SH-SY5Y (cell line): Measurements from ENCODE around the gene AOPEP.

Experiments used
- GATA2 ChIP-seq: IDR thresholded peaks from 2 replicates; pipeline ENCODE4 v1.6.1; 2011; ENCODE audit warnings: mild to moderate bottlenecking, low read depth, low read length
- GATA3 ChIP-seq: IDR thresholded peaks from 2 replicates; pipeline ENCODE4 v1.6.1; 2011; ENCODE audit warnings: low read depth, mild to moderate bottlenecking, low read length, moderate library complexity

GRCh38 chr9:95110921-95111525 lies 384.5 kb downstream of the AOPEP start:
- TF ChIP-seq GATA2 (no peak), GATA3 (no peak)
